Inflammatory macrophage treated with lipopolysaccharide for 1 hour (primary cell): ENCODE data around the gene CLIC5.

Experiments
- DNase-seq, 2 donors: peaks; one replicate each; pipeline ENCODE4 v3.0.0-alpha.2; 2020 to 2022

CLIC5 gene

DNA sequence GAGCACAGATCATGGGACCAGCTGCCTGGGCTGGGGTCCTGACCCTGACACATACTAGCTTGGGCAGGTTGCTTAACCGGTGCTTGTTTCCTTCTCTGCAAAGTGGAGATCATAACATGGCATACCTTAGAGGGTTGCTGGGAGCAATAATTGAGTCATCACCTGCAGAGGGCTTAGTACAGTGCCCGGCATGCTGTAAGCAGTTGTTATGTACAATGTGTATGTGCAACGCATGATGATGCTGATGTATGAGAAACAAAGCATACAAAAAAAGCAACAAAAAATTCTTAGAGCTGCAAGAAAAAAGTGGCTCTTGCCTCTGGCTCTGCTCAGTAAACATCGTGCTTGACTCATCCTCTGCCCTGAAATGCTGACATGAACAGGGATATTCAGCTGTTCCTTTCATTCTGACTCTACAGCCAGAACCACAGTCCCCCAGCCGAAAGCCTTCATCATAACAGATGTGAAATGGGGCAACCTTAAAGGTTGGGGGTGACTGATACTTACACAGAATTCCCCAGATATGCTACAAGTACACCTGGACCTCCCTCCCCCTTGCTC, 91.7 kb downstream of the CLIC5 start:
- DNase-seq = no peak

DNA sequence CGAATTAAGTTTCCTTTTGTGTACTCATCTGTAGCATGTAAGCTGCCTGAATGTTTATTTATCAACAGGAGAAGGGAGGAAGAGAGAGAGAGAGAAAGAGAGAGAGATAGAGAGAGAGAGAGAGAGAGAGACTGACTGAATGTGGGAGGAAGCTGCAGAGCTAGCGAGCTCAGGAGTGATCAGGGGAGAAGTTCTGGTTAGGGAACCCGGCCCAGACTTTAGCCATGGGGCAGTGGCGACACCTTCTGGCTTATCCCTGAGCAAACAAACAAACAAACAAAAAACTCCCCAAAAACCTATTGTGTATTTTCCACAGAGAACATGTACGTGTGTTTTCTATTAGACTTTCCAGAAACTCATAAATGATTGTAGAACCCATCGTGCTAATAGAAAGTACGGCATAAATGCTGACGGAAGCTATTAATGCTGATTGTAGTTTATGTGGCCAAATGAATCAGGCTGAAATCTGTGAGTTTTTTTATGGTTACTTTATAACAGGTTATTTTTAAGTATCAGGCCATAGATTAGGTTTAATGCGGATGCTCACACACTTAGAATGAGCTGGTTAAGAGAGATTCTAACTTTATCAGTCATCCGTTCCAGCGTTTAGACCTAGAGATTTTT, 92.8 kb downstream of the CLIC5 start:
- DNase-seq = peak; percentile 55 to 83

DNA sequence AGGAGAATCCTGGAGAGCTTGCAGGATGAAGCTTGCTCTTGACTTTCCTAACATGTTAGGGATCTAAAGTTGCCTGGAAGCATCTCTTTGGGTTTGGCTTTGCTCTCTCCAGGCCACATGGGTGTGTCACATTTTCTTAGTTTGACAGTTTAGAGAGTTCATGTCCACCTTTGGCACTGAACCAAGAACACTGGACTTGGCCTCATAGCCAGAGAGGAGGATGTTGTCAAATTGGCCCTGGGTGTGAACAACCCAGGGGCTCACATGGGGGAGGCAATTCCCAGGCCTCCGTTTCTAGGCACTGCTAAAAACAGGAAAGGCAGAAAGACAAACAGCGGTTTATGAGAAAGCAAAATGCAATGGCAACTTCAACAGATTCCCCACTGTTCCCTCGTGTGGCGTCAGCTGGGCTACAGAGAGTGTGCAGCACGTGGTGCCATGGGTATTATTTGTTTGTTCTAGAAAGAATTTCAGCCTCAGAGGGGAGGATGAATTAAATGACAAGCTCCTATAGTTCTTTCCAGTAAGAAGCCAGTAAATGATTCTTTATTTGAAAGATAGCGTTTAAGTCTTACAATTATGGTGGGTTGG, 93.9 kb downstream of the CLIC5 start:
- no peak for DNase-seq

- no peak for DNase-seq
These were observed 94.7 kb downstream of the CLIC5 start for GRCh38 chr6:45920819-45921511.

DNA sequence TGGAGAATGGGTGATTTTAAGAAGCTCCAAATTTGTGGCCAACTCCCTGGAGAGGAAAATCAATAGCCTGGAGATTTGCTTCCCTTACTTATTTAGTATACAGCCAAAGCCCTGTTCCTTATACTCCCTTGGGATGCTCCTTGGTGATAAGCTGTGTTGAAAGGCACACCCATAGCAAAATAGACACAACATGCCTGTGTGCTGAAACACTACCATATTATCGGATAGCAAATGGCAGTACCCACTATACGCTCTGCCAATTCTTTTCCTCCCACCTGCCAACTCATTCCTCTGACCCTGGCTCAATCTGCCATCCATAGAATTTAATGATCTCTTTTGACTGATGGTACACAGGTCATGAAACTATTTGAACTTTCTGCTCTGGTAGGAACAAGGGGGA, 98.2 kb downstream of the CLIC5 start:
- DNase-seq = no peak

GRCh38 chr6:45916692-45917091, 99.0 kb downstream of the CLIC5 start:
- DNase-seq = no peak

GRCh38 chr6:45915780-45916468, 99.7 kb downstream of the CLIC5 start:
- DNase-seq = no peak

GRCh38 chr6:45911691-45912090, 104.0 kb downstream of the CLIC5 start:
- no peak for DNase-seq

- DNase-seq = no peak
These were observed 111.7 kb downstream of the CLIC5 start for GRCh38 chr6:45903959-45904358.

- no peak for DNase-seq
These were observed 112.7 kb downstream of the CLIC5 start for GRCh38 chr6:45902984-45903383.

GRCh38 chr6:45901767-45902650, 113.7 kb downstream of the CLIC5 start:
- DNase-seq = no peak

- DNase-seq = peak; percentile 40 to 42
These were observed 114.6 kb downstream of the CLIC5 start for GRCh38 chr6:45900808-45901752.

GRCh38 chr6:45899683-45899946, 116.0 kb downstream of the CLIC5 start:
- no peak for DNase-seq

DNA sequence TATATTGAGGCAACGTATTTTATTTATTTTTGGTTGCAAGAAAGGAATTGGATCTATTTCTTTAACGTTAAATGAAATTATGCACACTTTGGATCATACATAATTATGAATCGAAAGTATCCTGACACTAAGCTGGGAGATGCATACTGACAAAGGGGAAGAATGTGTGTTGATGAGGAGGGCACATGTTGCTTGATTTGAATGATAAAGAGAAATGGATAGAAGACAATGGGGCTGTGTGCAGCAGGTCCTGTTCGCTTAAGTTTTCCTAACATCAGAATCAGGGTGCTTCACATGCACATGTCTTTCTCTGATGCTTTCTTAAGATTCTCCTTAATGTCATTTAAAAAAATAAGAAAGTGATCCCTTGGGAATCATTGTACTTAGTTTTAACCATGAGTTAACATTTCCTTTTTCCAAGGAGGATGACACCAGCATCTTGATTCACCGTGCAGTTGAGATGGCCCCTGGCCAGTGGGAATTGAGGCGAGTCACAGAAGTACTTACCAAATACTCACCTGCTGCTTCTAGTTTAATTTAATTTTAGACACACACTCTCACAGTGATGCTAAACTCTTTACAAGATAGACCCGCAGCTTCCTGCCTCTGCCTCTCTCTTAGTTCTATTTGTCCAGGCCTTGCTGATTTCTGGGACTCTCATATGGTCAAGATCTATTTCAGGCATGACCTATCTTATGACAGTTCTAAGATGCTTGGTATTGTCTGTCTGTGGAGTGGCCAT, 116.5 kb downstream of the CLIC5 start:
- DNase-seq = no peak

DNA sequence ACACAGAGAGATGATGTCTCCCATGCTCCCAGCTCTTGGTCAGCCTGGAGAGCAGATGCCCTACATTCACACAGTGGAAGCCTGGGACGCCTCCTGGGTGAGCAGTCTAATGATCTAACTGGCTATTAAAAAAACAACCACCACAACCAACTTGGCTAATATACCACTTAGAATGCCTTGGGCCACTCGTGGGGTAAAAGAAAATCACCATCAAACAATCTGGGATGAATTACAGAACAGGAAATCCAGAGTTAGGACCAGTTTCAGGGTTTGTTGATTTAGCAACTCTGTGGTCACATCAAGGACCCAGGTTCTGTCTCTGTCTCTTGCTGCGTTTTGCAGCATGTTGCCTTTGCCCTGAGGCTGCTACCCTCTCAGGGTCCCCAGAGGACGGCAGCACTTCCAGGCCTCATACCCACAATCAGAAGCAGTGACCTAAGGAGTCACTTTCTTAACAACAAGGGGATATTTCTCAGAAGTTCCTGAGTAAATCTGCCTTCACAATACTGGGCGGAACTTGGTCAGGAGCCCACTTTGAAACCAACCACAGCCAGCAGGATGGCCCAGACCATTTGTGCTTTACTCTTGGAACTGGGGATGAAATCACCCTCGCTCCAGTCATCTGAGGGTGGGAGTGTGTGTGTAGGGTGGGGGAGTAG, 118.7 kb downstream of the CLIC5 start:
- peak; percentile 52 to 68 for DNase-seq

DNA sequence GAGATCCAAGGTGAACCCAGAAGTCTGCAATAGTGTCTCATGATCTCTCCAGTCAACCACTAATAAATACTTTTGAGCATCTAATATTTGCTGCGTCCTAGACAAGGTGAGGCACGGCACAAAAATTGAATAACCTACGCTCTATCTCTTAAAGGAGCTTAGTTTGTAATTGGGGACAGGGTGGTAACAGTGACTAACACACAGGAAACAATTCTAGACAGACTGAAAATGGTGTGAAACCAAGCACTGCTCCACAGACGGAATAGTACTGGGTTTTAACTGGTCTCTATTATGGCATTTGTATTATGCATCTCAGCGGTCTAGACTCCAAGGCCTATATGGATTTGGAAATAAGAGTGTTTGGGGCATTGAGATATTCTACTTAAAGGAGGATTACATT, 120.1 kb downstream of the CLIC5 start:
- DNase-seq = no peak

DNA sequence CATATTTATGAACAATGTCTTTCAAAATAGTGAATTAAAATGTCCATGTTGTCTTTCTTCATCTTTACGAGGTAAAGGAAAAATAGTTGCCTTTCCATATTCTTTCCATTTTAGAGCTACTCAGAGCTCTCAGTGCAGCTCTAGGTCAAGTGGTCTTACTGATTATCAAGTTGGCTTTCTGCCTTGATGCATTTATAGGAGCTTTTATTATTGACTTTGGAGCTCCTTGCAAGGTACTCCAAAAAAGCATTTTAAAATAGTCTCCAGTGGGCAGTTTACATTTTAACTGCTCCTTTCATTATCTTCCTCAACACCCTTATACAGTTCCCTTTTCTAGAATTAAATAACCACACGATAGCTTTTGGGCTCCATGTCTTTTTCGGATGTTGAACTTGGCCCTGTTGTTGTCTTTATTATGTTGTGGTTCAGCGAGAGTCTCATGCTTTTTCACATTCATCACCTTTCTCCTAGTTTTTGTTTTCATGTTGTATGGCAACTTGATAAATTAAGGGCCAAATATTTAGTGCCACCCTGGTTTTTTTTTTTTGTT, 122.9 kb downstream of the CLIC5 start:
- no peak for DNase-seq

GRCh38 chr6:45892196-45892595, 123.5 kb downstream of the CLIC5 start:
- DNase-seq = no peak

DNA sequence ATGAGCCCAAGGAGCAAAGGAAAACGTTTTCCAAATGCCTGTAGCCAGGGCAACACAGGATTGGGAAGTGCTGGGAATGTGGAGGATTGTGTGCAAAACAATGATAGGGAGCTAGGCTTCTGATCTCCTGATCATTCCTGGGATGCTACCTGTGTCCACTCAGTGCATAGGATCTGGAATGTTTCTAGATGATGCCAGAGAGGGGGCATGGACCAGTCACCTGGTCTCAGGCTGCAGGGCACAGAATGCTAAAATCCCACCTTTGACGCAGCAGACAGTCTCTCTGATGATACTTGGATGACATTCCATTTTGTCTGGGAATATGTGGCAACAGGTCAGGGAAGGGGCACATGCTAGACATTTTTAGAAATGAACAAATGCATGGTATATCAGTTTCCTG, 128.9 kb downstream of the CLIC5 start:
- DNase-seq = no peak

DNA sequence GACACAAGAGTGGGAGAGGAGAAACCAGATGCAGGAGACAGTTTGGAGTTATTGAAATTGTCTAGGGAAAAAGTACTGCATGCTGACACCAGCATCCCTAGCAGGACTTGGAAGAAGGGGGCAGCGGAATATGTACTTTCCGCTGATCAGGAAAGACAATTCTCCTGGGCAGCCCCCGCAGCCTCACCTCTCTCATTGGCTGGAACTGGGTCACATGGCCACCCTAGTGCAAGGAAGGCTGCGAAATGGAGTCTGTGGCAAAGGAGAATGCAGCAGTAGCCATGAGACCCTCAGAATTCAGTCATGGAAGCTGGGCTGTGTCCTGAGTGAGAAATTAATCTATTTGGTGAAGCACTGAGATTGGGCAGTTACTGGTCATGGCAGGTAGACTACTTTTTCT, 131.3 kb downstream of the CLIC5 start:
- no peak for DNase-seq
